ENCODE data around the gene ARVCF. TPM values are rescaled to one million over a fixed set of nuclear protein-coding genes. Genes with fewer than 3 reads are reported as not detected.
"Not testable (repeated sequence)": the region's sequence is repeated elsewhere in the genome, so short reads cannot be mapped to it uniquely, and the experiment has no call there.

ARVCF gene
- total RNA-seq, 1 donor from 2014 or later, result 119 TPM

GRCh38 chr22:19928207-19928606 lies 88.4 kb downstream of the ARVCF start:
- Mint-ChIP-seq H3K27ac (ENCODE audit: unreplicated experiment) (no peak overlapping the region), H3K4me3 (ENCODE audit: unreplicated experiment) (no peak overlapping the region), H3K27me3 (ENCODE audit: unreplicated experiment) (peaks cover 13% of the 10 kb centered on the region), H3K36me3 (ENCODE audit: unreplicated experiment) (no peaks in the 10 kb centered on the region), H3K4me1 (ENCODE audit: low read depth, unreplicated experiment) (no peaks in the 10 kb centered on the region), H3K9me3 (ENCODE audit: unreplicated experiment) (no peaks in the 10 kb centered on the region)
- no peak for DNase-seq
- TF ChIP-seq CTCF (IDR thresholded peaks at IDR 0.05; ENCODE audit: partially characterized antibody, unreplicated experiment), result no peak

GRCh38 chr22:19927696-19928095 lies 88.9 kb downstream of the ARVCF start:
- Mint-ChIP-seq H3K9me3 (ENCODE audit: unreplicated experiment) (no peaks in the 10 kb centered on the region), H3K4me3 (ENCODE audit: unreplicated experiment) (no peak overlapping the region), H3K27ac (ENCODE audit: unreplicated experiment) (no peak overlapping the region), H3K4me1 (ENCODE audit: low read depth, unreplicated experiment) (no peaks in the 10 kb centered on the region), H3K36me3 (ENCODE audit: unreplicated experiment) (no peaks in the 10 kb centered on the region), H3K27me3 (ENCODE audit: unreplicated experiment) (peaks cover 13% of the 10 kb centered on the region)
- no peak for TF ChIP-seq CTCF (IDR thresholded peaks at IDR 0.05; ENCODE audit: partially characterized antibody, unreplicated experiment)
- no peak for DNase-seq

- H3K4me1 Mint-ChIP-seq (ENCODE audit: low read depth, unreplicated experiment); H3K27ac Mint-ChIP-seq (ENCODE audit: unreplicated experiment); H3K4me3 Mint-ChIP-seq (ENCODE audit: unreplicated experiment); H3K9me3 Mint-ChIP-seq (ENCODE audit: unreplicated experiment); H3K36me3 Mint-ChIP-seq (ENCODE audit: unreplicated experiment); DNase-seq: not testable (repeated sequence)
- H3K27me3 Mint-ChIP-seq (ENCODE audit: unreplicated experiment), result peaks cover 11% of the 10 kb centered on the region
Observed at GRCh38 chr22:19926028-19926427, 90.6 kb downstream of the ARVCF start.

GRCh38 chr22:19923914-19924513 lies 92.6 kb downstream of the ARVCF start:
- no peaks in the 10 kb centered on the region for H3K9me3 Mint-ChIP-seq (ENCODE audit: unreplicated experiment)
- H3K27ac Mint-ChIP-seq (ENCODE audit: unreplicated experiment), result no peak overlapping the region
- H3K4me1 Mint-ChIP-seq (ENCODE audit: low read depth, unreplicated experiment), result no peaks in the 10 kb centered on the region
- no peaks in the 10 kb centered on the region for H3K36me3 Mint-ChIP-seq (ENCODE audit: unreplicated experiment)
- no peak for DNase-seq
- TF ChIP-seq CTCF (IDR thresholded peaks at IDR 0.05; ENCODE audit: partially characterized antibody, unreplicated experiment), result no peak
- H3K27me3 Mint-ChIP-seq (ENCODE audit: unreplicated experiment), result peaks cover 5% of the 10 kb centered on the region
- no peak overlapping the region for H3K4me3 Mint-ChIP-seq (ENCODE audit: unreplicated experiment)

- H3K27ac Mint-ChIP-seq (ENCODE audit: unreplicated experiment), result no peak overlapping the region
- no peaks in the 10 kb centered on the region for H3K9me3 Mint-ChIP-seq (ENCODE audit: unreplicated experiment)
Observed at GRCh38 chr22:19921544-19922081, 95.0 kb downstream of the ARVCF start.

More at GRCh38 chr22:19921544-19922081, 95.0 kb downstream of the ARVCF start:
- no peak for TF ChIP-seq CTCF (IDR thresholded peaks at IDR 0.05; ENCODE audit: partially characterized antibody, unreplicated experiment)
- no peaks in the 10 kb centered on the region for H3K4me1 Mint-ChIP-seq (ENCODE audit: low read depth, unreplicated experiment)
- no peaks in the 10 kb centered on the region for H3K36me3 Mint-ChIP-seq (ENCODE audit: unreplicated experiment)
- peaks cover 5% of the 10 kb centered on the region for H3K27me3 Mint-ChIP-seq (ENCODE audit: unreplicated experiment)
- no peak overlapping the region for H3K4me3 Mint-ChIP-seq (ENCODE audit: unreplicated experiment)
- no peak for DNase-seq

Small RNA genes within 50 kb of the gene (microRNA-seq; reads per million reads assigned to microRNA genes)
- gene MIR185 (ENCODE audit: unreplicated experiment), result 1,389 reads per million, percentile 91 among the genes with 10 or more reads in this experiment
- gene MIR4761 (ENCODE audit: unreplicated experiment), result not detected

Other genes starting within 250 kb of the ARVCF start
- gene GNB1L, start 161.9 kb downstream of the ARVCF start, total RNA-seq (ENCODE audit: unreplicated experiment), result 5.0 TPM
- gene RTL10, start 161.9 kb downstream of the ARVCF start, total RNA-seq (ENCODE audit: unreplicated experiment), result 12.1 TPM
- 34.8 TPM for gene COMT, start 75.1 kb downstream of the ARVCF start, total RNA-seq (ENCODE audit: unreplicated experiment)
- 6.4 TPM for gene TXNRD2, start 75.0 kb downstream of the ARVCF start, total RNA-seq (ENCODE audit: unreplicated experiment)
- gene TANGO2, start 4.3 kb upstream of the ARVCF start, total RNA-seq (ENCODE audit: unreplicated experiment), result 31.8 TPM
- 93.1 TPM for gene DGCR8, start 63.4 kb upstream of the ARVCF start, total RNA-seq (ENCODE audit: unreplicated experiment)
- gene RANBP1, start 99.3 kb upstream of the ARVCF start, total RNA-seq (ENCODE audit: unreplicated experiment), result 144 TPM
- gene TRMT2A, start 100.4 kb upstream of the ARVCF start, total RNA-seq (ENCODE audit: unreplicated experiment), result 62.1 TPM
- 119 TPM for gene ZDHHC8, start 115.0 kb upstream of the ARVCF start, total RNA-seq (ENCODE audit: unreplicated experiment)
- 0.54 TPM for gene CCDC188, start 134.2 kb upstream of the ARVCF start, total RNA-seq (ENCODE audit: unreplicated experiment)